ENCODE data around the gene MYO1C.
A peak's percentile ranks its signal among the peaks of the same experiment; 100 is the strongest.

MYO1C gene, protein sequence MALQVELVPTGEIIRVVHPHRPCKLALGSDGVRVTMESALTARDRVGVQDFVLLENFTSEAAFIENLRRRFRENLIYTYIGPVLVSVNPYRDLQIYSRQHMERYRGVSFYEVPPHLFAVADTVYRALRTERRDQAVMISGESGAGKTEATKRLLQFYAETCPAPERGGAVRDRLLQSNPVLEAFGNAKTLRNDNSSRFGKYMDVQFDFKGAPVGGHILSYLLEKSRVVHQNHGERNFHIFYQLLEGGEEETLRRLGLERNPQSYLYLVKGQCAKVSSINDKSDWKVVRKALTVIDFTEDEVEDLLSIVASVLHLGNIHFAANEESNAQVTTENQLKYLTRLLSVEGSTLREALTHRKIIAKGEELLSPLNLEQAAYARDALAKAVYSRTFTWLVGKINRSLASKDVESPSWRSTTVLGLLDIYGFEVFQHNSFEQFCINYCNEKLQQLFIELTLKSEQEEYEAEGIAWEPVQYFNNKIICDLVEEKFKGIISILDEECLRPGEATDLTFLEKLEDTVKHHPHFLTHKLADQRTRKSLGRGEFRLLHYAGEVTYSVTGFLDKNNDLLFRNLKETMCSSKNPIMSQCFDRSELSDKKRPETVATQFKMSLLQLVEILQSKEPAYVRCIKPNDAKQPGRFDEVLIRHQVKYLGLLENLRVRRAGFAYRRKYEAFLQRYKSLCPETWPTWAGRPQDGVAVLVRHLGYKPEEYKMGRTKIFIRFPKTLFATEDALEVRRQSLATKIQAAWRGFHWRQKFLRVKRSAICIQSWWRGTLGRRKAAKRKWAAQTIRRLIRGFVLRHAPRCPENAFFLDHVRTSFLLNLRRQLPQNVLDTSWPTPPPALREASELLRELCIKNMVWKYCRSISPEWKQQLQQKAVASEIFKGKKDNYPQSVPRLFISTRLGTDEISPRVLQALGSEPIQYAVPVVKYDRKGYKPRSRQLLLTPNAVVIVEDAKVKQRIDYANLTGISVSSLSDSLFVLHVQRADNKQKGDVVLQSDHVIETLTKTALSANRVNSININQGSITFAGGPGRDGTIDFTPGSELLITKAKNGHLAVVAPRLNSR

DNA sequence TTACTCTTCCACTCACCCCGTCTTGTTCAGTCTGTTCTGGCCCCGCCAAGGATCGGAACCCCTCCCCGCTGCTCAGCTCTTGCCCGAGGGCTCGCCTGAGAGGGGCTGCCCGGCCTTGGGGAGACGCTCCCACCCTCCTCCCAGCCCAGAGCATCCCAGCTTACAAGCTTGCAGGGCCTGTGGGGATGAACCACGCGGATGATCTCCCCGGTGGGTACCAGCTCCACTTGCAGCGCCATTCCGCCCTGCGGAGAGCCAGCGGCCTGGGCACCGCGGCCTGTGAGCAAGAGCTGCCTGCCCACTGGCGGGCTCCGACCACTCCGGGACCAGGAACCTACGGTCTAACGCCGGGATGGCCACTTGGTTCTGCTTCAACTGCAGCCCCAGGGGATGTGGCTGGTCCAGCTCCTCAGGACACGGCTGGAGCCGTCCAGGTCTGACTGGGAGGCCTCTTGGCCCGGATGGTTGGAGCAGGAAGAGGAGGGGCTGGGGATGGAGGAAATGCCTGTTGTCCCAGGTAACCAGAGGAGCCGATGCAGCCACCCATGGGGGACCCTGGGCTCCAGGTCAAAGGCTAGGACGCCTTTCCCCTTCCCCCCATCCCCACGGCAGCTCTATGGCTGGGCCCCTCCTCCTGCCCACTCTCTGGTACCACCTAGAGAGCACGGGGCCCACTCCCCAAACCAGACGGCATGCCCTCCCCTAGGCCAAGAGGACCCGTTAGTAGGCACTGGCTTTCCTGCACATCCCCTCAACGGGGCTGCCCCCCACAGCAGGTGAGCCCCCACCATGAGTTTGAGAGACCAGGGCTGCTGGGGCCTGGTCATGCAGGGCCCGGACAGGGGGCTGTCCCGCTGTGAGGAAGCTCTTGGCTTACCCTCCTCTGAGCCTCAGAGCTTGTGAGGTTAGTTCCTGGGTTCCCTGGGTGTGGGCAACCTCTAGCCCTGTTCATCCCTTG, at the start of gene MYO1C:
Gene MYO1C, minus strand, starts transcription at position 438 of the 958 bp plus-strand sequence. Its CDS starts 199 bp downstream, at position 239.
- TF ChIP-seq CTCF (IDR thresholded peaks at IDR 0.05; ENCODE audit: low read depth, low read length, missing control alignments), result no peak
- peak within 1 kb of the TSS; percentile 71 for H3K4me3 ChIP-seq (replicated peaks; ENCODE audit: low read depth, low read length)
- no peak for DNase-seq (ENCODE audit: extremely low read depth, low read depth)

DNA sequence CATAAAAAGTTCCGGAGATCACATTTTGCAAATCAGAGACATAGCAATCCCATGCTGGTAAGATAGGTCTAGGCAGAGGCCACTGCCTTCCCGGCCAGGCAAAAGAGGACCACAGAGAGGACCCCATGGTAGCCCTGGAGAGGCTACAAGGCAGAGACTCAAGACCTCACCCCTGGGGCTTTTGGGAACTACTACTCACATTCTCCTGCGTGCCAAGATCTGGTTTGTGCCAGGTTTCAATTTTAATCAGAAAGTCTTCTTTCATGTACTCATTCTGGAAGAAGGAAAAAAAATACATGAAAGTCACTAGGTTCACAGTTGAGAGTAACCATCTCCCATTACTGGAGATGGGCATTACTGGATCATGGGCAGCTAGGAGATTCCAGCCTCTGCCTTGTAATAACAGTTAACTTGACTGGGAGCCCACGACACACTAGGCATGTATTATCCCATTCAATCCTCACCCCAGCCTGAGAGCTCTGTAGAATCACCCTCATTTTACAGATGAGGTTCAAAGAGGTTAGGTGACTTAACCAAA, 49.0 kb upstream of the MYO1C start:
- no peak overlapping the region for H3K4me3 ChIP-seq (replicated peaks; ENCODE audit: low read depth, low read length)
- no peak for DNase-seq (ENCODE audit: extremely low read depth, low read depth)
- no peak for TF ChIP-seq CTCF (IDR thresholded peaks at IDR 0.05; ENCODE audit: low read depth, low read length, missing control alignments)

DNA sequence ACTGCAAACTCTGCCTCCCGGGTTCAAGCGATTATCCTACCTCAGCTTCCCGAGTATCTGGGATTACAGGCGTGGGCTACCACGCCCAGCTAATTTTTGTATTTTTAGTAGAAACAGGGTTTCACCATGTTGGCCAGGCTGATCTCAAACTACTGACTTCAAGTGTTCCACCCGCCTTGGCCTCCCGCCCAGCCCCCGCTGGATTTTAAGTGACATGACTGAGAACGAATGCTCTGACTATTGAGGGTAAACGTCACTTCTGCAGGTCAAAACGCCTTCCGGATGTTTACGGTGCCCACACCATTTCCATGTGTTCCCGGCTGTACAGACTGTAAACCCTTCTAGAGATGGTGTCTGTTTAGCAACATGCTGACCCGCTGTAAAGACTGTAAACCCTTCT, 47.3 kb upstream of the MYO1C start:
- no peak for DNase-seq (ENCODE audit: extremely low read depth, low read depth)
- TF ChIP-seq CTCF (IDR thresholded peaks at IDR 0.05; ENCODE audit: low read depth, low read length, missing control alignments), result no peak
- H3K4me3 ChIP-seq (replicated peaks; ENCODE audit: low read depth, low read length), result no peak overlapping the region

DNA sequence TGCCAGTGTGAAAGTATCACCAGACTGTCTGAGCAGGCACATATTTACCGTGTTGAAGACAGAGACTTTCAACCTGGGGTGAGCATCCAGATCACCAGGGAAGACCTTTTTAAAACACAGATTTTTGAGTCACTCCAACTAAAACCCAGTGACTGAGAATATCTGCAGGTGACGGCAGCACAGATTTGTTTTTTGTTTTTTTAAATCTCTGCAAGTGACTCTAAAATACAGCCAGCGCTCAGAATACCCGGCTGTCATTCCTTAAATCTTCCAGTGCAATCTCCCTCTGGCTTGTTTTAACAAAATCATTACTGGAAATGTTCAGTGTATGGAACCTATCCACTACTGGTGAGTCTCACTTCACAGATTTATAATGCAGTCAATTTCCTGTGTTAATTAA, 43.3 kb upstream of the MYO1C start:
- no peak for TF ChIP-seq CTCF (IDR thresholded peaks at IDR 0.05; ENCODE audit: low read depth, low read length, missing control alignments)
- no peak overlapping the region for H3K4me3 ChIP-seq (replicated peaks; ENCODE audit: low read depth, low read length)
- DNase-seq (ENCODE audit: extremely low read depth, low read depth), result no peak

GRCh38 chr17:1533661-1534325, 41.3 kb upstream of the MYO1C start:
- TF ChIP-seq CTCF (IDR thresholded peaks at IDR 0.05; ENCODE audit: low read depth, low read length, missing control alignments), result no peak
- H3K4me3 ChIP-seq (replicated peaks; ENCODE audit: low read depth, low read length), result no peak overlapping the region
- no peak for DNase-seq (ENCODE audit: extremely low read depth, low read depth)

All from HFF-Myc (cell line).